Amygdala (tissue), 56 donors: ENCODE measurements around the gene TRPV5.

Experiments used
- DNase-seq, 56 donors: peaks; one replicate each; lab custom pipeline; 2025; lab: John Stamatoyannopoulos, UW

TRPV5 gene

DNA sequence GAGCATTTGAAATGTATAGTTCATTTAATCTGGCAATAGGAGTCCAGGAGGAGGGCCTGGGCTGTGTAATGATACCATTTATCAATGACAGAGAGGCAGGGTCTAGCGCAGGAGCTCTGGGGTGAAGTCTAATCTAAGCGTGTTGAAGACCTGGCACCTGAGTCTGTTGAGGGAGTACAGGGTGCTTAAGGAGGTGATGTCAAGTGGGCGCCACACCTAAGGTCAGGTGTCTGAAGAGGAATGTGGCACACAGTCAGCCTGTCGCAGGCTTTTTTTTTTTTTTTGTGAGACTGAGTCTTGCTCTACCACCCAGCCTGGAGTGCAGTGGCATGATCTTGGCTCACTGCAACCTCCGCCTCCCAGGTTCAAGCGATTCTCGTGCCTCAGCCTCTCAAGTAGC, 8.0 kb upstream of the TRPV5 start:
- no peak for DNase-seq

DNA sequence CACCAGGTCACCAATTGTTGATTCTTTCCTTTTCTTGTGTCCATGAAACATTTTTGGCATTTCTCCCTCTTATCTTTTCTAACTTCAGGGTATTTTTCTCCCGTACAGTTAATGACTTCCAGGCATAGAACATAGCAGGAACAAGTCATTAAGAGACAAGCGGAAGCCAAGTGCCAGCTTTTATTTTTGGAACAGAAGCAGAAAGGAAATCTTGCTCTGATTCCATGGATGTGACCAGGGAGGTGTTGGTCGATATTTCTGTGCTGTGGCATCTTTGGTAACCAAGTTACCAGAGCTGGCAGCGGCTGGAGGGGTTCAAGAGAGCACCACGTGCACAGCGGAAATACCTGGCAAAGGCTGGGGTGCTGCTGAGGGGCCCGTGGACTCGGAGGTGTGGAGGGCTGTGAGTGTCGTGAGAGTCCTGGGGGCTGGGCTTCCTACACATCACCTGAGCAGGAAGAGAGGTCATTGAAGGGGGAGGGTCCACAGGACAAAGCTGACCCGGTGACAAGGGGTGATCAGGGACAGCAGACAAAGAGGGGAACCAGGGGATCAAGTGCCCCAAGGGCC, 7.5 kb upstream of the TRPV5 start:
- DNase-seq, result no peak

DNA sequence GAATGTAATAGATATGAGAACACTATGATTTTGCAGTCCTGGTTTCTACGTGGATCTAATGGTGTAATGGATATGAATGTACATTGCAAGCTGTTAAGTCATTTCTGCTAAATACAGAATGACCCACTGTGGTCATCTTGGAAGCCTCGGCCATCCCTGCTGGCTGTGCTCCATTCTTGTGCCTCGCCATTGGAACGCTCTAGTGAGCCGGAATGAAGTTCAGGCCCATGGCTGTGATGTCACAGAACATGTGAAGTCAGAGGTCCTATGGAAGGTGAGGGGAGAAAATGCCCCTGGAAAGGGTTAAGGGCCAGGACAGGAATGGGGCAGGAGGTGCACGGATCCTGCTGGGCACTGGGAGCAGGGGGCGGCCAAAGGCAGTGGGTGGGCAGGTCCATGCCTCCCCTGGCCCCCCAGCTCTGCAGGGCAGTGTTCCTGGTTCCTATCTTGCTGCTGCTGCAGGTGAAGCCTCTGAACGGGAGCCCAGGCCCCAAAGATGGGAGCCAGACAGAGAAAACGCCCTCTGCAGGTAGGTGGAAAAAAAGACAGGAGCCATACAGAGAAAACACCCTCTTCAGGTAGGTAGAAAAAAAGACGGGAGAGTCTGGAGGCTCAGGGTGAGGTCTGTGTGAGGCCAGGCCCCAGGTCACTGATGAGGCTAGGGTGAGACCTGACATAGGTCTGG, 5.8 kb upstream of the TRPV5 start, which contains the start of gene LLCFC1:
Gene LLCFC1 (plus strand): TSS at position 259 of the 685 bp plus-strand sequence. CDS start 138 bp downstream, at position 397.
- no peak for DNase-seq

DNA sequence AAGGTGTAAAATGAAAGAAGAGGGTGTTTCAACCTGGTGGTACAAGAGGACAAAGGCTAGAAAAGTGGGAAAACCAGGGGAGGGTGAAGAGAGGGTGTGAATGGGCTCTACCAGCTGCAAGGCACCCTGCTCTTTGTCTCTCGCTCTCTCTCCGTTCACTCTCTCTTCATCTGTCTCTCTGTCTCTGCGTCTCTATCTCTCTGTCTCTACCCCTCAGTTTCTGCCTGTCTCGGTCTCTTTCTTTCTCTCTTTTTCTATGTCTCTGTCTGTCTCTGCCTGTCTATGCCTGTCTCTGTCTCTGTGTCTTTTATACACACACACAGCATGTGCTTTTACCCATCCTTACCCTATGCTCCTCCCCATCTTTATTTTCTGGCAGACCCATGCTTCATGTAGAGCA, 5.1 kb upstream of the TRPV5 start:
- no peak for DNase-seq

DNA sequence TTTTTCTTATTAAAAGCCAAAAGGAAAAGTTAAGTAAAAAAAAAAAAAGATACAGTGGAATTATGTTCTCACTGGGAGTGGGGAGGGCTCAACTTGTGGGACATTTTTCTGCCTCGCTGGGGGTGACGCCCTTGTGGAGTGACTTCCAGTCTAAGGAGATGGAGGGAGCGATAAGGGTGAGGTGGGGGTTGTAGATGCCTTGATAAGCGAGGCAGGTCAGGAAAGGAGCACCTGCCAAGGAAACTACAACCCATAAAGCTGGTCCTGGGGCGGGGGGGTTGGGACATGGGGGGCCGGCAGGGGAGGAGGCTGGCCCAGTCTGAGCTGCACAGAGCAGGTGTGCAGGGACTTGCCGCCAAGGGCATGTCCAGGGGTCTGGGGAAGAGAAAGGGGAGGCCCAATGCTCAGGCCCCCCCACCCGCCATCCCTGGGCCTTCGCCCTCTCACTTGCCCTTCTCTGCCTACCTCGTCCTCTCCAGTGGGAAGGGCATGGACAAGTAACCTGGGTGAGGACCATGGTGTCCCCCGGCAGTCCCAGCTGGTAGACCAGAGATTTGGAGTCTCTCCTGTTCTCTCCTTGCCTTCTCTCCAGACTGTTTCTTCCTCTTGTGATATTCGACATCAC, 2.5 kb upstream of the TRPV5 start:
- no peak for DNase-seq

DNA sequence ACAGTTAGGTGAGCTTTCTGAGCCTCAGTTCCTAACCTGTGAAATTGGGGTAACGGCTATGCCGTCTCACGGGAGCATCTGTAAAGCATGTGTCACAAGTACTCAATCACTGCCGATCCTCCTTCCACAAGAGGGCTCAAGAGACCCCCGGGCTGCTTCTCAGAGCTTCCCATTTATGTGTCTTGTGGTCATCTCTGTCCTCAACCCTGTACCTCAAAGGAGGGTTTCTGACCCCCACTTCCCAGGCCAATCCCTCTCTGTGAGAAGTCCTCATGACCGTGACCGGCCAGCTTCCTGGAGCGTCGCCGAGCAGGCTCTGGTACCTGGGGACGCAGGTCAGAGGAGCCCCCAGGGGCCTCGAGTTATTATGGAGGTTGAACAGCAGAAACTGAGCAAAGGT, 510 bp upstream of the TRPV5 start:
- no peak for DNase-seq

DNA sequence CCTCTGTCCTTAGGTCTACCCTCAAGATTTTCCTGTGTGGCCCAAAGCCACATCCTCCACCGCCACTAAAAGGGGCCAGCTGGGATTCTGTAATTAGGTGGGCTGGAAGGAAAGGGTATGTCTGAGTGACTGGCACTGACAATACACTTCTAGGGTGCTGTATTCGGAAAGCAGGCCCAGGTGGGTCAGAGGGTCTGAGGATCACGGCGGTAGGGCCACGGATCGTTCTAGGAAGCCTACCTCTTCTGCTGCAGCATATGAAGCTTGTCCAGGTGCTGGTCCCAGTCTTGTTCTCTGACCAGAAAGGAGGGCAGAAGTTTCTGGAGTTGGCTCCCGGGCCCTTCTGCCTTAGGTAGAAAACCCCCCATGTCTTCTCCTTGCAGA, 462 bp downstream of the TRPV5 start:
- no peak for DNase-seq

DNA sequence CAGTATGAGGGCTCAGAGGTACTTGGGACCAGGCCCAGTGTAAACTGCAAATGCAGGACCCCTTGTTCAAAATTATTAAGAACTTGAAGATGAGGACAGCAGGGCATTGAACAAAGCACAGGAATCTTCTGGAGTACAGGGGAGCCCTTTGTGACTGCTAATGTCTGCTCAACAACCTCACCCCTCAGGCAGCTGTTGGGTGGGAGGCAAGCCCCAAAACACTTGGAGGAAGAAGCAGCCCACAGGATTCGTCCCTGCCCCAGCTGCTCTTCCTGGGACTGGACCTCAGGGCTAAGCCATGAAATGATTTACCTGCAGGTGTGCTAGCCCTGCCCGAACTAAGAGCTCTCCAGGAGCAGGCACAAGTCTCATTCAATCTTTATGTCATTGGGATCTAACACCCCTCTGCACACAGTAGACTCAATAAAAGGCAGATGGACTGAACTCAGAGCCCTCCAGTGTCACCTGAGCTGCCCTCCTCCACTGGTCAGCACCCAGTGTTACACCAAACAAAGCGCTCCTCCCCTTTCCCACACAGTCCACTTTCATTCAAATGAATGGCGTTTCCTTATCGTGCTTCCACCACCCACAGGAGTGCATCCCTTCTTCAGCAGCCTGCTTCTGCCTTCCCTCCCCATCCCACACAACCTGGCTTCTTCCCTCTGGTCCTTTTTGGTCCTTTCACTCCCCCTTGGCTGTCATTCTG, 1.0 kb downstream of the TRPV5 start:
- no peak for DNase-seq

DNA sequence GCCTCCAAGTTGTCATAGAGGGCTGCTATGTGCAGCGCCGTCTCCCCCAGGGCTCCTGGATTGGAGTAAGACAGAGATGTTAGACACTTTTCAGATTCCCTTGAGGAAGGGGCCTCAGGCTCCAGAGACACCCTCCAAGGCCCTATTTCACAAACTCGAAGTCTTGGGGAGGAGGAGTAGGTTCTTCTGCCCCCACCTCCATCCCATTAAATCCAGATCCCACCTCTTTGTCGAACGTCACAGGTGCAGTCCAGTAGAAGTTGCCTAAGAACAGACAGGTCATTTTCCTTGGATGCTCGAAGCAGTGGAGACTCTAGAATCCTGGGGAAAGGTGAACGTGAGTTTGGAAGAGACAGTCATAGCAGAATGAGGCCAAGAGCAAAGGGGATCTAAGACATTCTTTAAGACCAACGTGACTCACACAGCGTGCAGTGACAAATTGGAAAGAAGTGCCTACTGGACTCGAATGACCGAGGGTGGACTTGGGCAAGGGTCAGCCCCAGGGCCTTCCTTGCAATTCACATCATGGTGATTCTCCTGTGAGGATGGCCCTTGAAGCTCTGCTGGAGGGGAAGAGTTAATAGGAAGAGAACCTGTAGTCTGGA, 3.3 kb downstream of the TRPV5 start:
- no peak for DNase-seq

DNA sequence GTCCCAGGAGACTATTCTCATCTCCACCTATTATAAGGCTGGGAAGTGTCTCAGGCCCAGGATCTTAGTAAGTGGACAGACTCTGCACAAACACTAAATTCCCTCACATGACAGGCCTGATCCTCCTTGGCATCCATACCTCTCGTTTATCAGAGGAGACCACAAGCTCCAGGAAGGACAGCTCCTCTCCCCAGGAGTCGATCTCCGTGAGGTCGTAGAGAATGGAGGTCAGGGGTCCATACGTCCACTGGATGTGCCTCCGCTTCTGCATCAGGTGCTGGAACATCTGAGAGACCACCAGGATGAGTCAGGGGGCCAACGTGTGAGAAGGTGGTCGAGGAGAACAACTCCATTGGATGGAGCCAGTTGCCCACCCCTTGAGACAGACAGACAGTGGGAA, 5.6 kb downstream of the TRPV5 start:
- DNase-seq, result no peak

DNA sequence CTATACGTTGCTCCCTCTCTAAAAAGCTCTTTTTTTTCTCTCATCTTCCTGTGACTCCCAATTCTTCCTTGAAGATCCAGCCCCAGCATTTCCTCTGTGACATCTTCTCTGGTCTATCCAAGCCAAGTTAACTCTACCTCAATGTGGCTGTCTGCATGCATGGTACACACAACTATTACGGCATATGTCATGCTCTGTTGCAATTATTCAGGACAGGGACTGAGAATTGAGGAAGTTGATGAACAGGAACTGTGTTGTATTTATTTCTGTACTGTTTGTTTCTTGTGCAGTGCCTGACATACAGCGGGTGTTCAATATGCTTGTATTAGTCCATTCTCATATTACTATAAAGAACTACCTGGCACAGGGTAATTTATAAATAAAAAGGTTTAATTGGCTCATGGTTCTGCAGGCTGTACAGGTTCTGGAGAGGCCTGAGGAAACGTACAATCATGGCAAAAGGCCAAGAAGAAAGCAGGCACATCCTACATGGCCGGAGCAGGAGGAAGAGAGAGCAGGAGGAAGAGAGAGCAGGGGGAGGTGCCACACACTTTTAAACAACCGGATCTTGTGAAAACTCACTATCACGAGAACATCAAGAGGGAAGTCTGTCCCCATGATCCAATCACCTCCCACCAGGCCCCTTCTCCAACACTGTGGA, 6.3 kb downstream of the TRPV5 start:
- no peak for DNase-seq

DNA sequence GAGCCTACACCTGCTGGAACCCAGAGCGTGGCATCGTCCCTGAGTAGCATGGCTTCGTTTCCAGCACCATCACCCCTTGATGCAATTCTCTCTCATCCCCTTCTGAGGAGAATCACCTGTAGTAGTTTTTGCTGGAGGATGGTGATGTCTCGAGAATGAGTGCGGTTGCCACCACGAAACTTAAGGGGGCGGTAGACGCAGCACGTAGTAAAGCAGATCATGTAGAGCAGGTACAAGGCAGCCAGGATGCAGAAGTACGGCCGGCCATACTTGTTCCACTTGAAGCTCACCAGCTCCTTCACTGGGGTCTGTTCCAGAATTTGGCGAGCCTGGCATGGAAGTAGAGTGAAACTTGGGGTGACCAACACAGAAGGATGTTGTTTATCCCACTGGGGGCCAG, 8.1 kb downstream of the TRPV5 start:
- no peak for DNase-seq

DNA sequence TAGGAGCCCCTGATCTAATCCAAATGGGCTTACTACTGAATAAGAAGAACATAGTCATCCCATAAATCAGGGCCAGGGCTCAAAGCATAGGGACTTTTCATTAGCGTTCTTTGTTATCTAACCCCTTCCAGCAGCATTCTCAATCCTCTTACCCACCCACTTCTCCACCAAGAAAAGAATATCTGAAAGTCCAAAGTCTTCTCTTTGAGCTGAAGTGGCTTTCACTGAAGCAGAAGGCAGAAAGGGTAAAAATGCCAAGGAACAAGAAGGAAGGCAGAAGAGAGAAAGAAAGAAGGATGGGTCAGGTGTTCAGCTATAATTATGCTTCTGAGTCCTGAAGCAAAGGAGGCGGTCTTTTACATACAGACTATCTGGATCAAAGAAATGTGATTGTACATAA, 10.2 kb downstream of the TRPV5 start:
- no peak for DNase-seq

DNA sequence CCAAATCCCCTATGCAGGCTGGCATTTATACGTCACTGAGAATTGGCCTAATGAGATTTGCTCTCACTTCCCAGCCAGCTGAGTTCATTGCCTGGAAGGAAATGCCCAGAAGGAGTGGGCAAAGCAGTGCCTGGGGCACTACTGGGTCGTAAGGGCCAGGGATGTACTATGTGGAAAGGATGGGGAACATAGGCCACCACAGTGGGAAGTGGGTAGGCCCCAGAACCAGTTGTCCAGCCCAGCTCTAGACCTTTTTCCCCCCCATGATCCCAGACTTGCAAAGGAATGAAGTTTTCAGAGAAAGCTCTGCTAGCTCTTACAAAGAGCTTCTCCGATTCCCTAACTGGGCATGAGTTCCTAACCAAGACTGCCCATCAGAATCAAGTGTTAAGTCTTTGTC, 13.9 kb downstream of the TRPV5 start:
- no peak for DNase-seq

DNA sequence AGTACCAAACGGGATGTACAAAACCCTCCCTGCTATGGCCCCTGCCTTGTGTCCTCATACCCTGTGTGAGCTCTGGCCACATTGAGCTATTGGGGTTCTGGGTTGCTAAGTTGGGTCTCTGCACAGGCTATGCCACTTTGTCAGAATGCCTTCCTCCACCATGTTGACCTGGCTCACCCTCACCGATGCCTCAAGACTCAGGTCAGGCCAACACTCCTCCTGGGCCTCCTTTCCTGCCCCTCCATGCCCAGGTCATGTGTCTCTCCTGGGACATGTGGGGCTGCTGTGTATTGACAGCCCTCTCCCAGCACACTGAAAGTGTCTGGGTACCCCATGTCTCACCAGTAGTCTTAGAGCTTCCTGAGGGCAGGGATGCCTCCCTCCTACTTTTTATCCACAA, 14.6 kb downstream of the TRPV5 start:
- DNase-seq, result no peak

DNA sequence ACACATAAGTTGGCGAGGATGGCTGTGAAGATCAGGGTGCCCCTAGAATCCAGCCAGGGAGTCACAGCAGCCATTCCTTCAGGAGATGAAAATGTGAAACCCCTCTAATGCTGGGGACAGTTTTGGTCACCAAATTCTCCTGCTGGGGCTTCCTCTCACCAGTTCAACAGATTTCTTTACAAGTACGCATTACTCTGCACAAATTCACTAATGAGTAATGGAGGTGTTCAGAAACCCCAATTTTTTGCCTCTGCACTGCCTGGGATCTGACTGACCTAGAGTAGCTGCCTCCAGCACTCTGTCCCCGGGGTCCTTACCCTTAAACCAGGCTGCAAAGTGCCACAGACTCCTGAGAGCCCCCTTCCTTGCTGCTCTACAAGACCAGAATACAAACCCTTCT, 16.1 kb downstream of the TRPV5 start:
- no peak for DNase-seq

DNA sequence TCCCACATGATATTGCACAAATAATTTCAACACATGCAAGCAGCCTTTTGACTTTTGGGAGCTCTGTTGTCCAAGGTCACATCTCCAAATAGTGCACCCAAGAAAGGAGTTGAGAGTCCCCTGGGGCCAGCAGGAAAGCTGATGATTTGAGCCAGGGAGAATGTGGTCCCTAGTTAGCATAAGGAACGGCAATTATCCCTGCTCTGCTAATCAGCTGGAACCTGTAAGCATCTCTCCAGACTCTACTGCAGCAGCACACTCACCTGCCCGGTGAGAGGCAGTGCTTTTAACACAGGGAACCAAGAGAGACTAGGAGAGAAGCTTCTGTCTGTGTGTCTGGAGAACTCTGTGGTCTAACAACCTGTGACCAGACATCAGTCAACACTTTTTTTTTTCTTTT, 17.0 kb downstream of the TRPV5 start:
- DNase-seq, result no peak

DNA sequence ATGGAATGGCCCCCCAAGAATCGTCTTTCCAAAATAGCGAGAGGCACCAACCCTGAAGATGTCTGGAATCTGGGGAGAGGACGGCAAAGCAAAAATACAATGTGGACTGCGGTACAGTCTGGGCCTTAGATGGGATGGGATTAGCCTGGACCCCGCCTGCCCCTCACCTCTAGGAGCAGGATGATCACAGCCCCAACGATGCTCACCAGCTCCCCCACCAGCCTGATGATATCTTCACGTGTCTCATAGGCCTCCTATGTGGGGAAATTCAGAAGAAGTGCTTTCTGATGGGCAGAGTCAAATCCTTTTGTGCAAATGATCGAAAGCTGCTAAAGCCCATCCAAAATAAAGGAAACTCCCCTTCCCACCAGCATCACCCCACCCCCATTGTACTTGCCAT, 18.2 kb downstream of the TRPV5 start:
- DNase-seq, result no peak

DNA sequence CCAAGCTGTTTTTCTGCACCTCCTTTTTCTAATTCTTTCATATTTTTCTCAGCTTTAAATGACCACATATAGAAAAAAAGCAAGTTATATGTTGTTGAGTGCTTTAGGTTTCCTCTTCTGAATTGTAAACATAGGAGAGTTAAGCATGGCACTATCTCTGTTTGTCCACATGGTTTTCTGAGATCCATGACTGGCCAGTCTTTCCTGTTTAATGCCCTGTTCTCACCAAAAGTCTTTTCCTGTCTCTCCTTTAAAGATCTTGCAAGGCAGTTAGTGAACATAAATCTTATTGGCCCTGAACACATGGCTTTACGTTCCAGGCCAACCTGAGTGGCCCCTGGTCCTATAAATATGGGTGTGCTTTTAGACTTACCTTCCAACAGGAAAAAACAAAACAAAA, 19.4 kb downstream of the TRPV5 start:
- DNase-seq, result no peak

DNA sequence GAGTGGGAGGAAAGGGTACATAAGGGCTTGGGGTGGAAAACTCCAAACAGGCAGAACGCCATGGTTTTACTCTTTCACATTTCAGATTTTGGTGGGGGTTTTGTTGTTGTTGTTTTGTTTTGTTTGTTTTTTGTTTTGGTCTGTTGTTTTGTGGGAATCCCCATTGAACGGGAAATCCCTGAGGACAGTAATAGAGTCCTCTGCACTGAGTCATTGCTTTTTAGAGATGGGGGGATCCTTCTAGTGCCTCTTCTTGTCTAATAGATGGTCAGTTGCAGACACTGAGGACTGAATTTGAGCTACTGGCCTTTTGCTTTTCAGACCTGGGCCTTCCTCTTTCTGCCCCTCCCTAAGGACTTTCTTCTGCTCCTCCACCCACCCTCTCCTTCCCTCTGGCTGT, 20.0 kb downstream of the TRPV5 start:
- DNase-seq, result no peak

DNA sequence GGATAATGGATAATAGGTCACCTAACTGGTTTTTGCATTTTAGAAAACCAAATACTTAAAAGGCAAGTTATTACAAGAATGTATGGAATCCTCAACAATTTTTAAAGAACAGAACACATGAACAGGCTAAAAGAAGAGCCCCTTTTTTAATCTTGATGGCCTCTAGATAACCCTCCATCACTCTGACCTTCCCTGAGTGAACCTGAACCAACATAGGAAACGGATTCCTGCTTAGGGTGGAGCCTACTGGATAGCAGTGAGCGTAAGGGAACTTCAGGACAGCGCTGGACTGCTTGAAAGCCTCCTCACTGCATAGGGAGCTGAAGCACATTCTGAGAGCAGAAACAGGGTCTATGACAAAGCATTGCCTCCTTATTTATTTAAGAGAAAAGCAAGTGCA, 20.5 kb downstream of the TRPV5 start:
- DNase-seq, result no peak
